NCI-H1105 (cell line): ENCODE measurements around the gene DBN1.
A peak's percentile ranks its signal among the peaks of the same experiment; 100 is the strongest.

Experiments
- DNase-seq: peaks from one replicate; lab custom pipeline; 2025; lab: John Stamatoyannopoulos, UW

The DBN1 gene

GRCh38 chr5:177472460-177473442 lies 683 bp downstream of the DBN1 start:
- DNase-seq = peak; percentile 38

GRCh38 chr5:177471610-177472356 lies 1.7 kb downstream of the DBN1 start:
- no peak for DNase-seq

- no peak for DNase-seq
These were observed 2.5 kb downstream of the DBN1 start for GRCh38 chr5:177470759-177471536.

- DNase-seq = no peak
These were observed 3.5 kb downstream of the DBN1 start for GRCh38 chr5:177469750-177470525.

- DNase-seq = no peak
These were observed 4.5 kb downstream of the DBN1 start for GRCh38 chr5:177468685-177469628.

GRCh38 chr5:177468329-177468684 lies 5.1 kb downstream of the DBN1 start:
- DNase-seq = no peak

- no peak for DNase-seq
These were observed 6.0 kb downstream of the DBN1 start for GRCh38 chr5:177467436-177467835.

GRCh38 chr5:177466861-177467260 lies 6.6 kb downstream of the DBN1 start:
- no peak for DNase-seq

GRCh38 chr5:177465044-177465443 lies 8.4 kb downstream of the DBN1 start:
- DNase-seq = no peak

- no peak for DNase-seq
These were observed 11.3 kb downstream of the DBN1 start for GRCh38 chr5:177462021-177462670.

- no peak for DNase-seq
These were observed 13.4 kb downstream of the DBN1 start for GRCh38 chr5:177459819-177460628.

- no peak for DNase-seq
These were observed 14.1 kb downstream of the DBN1 start for GRCh38 chr5:177459357-177459756.

- peak; percentile 12 for DNase-seq
These were observed 14.5 kb downstream of the DBN1 start for GRCh38 chr5:177458912-177459350.

- no peak for DNase-seq
These were observed 15.4 kb downstream of the DBN1 start for GRCh38 chr5:177457852-177458681.

- DNase-seq = peak; percentile 87
These were observed 16.2 kb downstream of the DBN1 start for GRCh38 chr5:177456976-177457851.

- DNase-seq = no peak
These were observed 16.9 kb downstream of the DBN1 start for GRCh38 chr5:177456591-177456964.
